Activated CD4-positive, alpha-beta T cell treated with anti-CD3 and anti-CD28 coated beads, Interleukin-2, amount 50 U/mL, for 16 hours (primary cell): ENCODE results near the gene TCEANC2.
A peak's percentile ranks its signal among the peaks of the same experiment; 100 is the strongest.
"Not testable (repeated sequence)": the region's sequence is repeated elsewhere in the genome, so short reads cannot be mapped to it uniquely, and the experiment has no call there.

Experiments
- DNase-seq: peaks from one replicate; pipeline ENCODE4 v3.0.0-alpha.2; 2020

Gene TCEANC2

DNA sequence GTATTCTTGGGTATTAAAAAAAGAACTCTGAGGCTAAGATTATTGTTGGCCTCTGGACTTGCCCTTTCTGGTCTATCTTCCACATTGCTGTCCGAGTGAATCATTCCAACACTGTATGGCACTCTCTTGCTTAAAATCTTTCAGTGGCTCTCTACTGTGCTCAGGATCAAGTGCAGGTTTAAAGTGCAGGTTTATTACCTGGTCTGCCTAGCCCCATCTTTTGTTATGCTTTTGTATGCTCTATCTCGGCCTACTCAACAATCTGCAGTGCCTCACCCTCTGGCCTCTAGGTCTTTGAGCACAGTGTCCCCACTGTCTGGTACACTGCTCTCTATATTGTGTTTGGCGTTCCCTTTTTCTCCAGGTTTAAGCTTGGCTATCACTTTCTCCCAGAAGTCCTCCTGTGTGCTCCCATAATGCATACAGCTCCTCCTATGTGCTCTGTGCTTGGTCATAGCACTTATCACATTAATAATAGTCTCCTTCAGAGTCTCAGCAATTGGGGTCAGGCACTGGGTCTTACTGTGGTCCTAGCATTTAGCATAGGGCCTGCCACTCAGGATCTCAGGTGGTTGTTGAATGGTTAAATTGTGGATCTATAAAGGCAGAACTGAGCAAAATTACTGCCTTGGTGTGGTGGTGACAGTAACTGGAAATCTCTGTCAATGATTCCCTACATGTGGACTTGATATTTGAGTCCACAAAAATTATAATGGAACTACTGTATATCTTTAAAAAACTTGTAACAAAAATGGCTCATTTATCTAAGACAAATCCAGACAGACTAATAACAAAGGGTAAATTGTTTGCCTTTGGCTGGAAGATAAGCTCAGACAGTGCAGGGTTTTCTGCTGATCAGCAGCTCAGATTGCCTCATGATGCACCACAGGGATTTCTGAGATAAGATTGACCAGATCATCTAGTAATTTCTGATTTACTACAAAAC is 24.8 kb upstream of the TCEANC2 start:
- DNase-seq, result no peak

DNA sequence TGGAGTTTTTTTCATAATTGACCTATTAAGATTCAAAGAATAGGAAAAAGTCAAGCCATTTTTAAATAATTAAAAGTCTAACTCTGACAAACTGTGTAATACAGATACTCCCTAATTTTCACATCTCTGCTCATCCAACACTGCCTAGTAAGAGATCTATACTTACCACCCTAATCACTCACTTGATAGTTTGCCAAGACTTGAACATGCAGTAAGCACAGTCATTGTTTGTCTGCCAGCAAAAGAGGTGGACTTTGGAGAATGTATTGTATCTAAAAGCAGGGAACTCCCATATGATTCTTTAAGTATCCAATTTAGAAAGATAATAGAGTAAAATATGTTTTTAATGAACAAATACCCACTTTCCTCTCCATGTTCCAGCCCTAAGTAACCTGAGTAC is 15.9 kb upstream of the TCEANC2 start:
- DNase-seq, result no peak

GRCh38 chr1:54041806-54042205 is 11.6 kb upstream of the TCEANC2 start:
- DNase-seq, result no peak

DNA sequence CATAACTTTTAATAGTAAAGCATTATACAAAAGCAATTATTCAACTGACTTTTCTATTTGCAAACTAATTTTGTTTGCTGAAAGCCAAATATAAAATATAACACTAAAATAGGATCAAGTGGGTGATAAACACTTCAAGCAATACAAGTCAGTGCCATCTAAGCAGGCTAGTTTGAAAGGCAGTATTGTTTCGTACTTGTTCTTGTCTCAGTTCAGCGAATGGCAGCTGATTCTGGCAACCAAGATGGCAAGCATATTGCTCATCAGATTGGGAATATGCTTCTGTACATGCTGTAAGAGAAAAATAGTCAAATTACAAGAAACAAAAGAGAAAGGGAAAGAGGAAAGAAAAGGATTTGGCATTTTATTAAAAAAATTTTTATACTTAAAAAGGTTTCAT is 7.9 kb upstream of the TCEANC2 start:
- no peak for DNase-seq

DNA sequence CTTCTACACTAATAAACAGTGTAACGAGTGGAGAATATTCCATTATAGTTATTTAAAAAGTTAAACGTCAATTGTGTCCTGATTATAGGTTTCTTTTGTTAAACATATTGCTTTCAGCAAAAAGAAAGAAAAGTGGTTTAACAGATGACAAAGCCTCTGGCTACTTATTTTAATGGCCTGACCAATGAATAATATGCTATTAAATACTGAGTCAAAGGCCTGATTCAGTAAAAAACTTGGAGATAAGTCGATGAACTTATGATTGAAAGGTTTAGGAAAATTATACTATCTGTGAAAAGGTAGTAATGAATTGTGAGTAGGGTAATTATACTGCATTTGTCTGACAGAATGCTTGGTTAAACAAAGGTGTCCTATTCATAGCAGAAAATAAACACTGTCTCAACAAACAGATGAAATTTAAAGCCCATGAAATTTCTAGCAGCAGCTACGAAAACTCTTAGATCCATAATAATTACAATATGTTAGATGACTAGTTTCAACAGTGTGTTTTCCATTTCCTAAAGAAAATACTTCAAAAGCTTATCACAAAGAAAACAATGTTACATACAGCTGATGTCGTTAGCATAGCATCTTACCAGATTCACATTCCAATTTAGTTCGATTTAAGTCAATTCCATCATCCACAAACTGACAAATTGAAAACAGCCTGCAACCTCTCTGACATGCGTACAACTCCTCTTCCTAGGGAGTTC is 6.6 kb upstream of the TCEANC2 start:
- DNase-seq, result no peak

DNA sequence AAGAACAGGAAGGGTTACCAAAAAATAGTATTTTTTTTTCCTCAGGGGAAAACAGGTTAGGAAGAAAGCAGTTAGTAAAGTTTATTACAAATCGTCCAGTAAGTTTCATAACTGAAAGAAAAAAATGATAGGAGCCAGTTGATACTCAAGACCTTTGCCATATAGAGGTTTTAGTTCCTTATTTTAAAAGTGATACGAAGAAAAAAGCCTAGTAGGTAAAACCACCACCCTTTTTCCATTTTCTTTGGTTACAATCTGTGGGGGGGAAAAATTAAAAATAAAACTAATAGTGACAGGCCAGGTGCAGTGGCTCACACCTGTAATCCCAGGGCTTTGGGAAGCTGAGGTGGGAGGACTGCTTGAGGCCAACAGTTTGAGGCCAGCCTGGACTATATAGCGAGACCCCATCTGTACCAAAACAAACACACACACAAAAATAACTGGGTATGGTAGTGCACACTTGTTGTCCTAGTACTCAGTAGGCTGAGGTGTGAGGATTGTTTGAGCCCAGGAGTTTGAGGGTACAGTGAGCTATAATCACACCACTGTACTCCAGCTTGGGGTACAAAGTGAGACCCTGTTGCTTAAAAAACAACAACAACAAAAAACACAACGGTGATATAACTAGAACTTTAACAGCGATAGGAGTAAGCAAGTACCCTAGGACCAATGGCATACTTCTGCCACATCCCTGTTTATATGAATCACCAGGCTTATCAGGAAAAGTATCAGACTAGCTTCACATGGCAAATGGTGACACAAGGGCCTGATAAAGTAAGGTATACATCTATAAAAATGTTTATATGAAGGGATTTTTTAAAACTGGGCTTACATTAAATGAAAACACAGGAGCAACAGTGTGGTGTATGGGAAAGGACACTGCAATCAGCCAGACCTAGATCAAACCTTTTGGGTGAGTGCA is 5.8 kb upstream of the TCEANC2 start:
- DNase-seq, result no peak

DNA sequence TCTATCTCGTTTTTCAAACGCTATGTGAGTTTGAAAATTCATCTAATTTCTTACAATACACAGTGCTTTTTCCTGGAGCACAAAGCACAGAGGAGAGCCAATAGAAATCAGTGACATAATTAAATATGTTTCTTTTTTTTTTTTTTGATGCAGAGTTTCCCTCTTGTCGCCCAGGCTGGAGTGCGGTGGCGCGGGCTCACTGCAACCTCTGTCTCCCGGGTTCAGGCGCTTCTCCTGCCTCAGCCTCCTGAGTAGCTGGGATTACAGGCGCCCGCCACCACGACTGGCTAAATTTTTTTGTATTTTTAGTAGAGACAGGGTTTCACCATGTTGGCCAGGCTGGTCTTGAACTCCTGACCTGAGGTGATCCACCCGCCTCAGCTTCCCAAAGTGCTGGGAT is 3.0 kb upstream of the TCEANC2 start:
- not testable (repeated sequence) for DNase-seq

- DNase-seq, result no peak
Observed at GRCh38 chr1:54051933-54052430, 1.4 kb upstream of the TCEANC2 start.

DNA sequence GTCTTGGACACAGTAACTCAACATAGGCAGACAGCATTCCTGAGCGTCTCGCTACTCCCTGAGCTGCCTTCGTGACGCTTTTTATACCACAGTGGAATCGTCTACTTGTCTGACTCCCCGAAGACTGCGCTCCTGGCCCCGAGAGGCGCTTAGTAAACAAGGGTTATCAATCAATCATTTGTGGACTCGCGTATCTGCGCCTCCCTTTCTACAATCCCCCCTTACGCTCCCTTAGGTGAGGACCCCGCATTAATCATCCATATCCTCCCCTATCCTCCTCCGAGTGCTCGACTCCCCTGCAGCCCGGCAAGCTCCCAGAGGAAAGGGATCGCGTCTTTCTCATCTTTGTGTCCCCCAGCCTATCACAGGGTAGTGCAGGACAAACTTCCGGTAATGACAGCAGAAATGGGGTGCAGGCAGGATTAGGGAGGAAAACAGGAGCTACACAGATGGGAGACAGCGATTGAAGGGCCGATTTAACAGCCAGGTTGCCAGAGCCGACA is 926 bp upstream of the TCEANC2 start:
- DNase-seq, result peak; percentile 48

GRCh38 chr1:54053745-54054437 is 483 bp downstream of the TCEANC2 start:
- peak; percentile 7 for DNase-seq

- DNase-seq, result peak; percentile 5
Observed at GRCh38 chr1:54054438-54054749, 986 bp downstream of the TCEANC2 start.

DNA sequence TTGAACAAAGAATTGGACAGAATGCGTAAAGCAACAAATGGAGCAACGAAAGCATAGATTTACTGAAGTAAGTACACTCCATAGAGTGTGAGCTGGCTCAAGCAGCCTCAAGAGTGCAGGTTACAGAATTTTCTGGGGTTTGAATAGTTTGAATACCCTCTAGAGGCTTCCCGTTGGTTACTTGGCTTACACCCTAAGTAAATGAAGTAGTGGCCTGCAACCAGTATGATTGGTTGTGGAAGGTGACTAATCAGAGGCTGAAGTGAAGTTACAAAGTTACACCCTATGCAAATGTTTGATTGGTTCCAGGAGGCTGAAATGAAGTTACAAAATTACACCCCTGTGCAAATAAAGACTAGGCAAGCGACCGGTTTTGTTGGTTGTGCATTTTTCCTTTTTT is 10.9 kb downstream of the TCEANC2 start:
- no peak for DNase-seq

DNA sequence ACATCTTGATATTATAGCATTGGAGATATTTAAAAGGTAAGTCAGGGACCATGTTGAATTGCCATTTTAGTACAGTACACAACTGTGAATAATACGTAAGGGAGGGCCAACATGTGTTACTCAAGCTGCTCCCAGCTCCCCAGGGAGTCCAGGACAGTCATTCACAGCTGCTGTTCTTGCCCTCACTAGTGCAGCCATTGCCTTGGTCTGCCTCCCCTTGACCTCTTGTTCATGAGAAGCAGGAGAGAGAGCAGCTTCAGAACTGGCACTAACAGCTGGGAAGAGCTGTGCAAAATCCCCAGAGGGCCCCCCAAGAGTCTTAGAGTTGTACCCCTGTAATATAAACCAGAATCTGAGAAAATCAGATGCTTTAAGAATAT is 16.4 kb downstream of the TCEANC2 start:
- DNase-seq, result no peak

- peak; percentile 53 for DNase-seq
Observed at GRCh38 chr1:54070171-54070837, 16.9 kb downstream of the TCEANC2 start.

DNA sequence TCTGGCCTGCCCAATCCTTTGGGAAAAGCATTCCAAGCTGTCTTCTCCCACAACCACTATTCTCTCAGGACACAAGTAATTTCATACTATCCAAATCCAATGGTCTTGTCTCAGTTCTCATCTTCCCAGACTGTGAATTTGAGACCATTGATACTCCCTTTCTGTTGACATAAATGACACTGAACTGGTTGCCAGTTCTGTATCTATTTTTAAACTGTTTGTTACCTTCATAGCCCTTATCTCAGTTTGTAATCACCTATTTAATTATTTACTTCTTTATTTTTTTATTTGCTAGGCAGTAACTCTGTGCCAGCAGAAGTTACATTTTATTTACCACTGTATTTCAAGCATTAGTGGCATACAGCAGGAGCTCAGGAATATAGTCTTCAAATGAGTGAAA is 24.0 kb downstream of the TCEANC2 start:
- DNase-seq, result no peak

DNA sequence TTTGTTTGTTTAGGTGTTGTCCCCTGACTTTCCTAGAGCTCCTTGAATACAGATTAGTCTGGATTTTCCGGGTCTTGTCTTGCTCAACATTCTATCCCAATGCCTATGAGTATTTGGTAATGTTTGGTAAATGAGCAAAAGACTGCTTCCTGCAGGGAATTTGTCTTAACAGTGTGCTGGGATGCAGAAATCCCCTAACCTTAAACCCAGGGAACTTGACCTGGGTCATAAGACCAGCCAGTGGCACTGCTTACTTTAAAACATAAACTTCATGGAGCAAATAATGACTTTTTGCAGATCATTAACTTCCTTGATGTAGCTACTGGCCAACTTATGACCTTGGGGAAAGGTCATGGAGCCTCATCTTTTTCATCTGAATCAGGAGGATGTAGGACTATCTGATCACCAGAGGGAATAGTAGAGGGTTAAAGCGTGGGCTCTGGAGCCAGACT is 27.2 kb downstream of the TCEANC2 start:
- no peak for DNase-seq

DNA sequence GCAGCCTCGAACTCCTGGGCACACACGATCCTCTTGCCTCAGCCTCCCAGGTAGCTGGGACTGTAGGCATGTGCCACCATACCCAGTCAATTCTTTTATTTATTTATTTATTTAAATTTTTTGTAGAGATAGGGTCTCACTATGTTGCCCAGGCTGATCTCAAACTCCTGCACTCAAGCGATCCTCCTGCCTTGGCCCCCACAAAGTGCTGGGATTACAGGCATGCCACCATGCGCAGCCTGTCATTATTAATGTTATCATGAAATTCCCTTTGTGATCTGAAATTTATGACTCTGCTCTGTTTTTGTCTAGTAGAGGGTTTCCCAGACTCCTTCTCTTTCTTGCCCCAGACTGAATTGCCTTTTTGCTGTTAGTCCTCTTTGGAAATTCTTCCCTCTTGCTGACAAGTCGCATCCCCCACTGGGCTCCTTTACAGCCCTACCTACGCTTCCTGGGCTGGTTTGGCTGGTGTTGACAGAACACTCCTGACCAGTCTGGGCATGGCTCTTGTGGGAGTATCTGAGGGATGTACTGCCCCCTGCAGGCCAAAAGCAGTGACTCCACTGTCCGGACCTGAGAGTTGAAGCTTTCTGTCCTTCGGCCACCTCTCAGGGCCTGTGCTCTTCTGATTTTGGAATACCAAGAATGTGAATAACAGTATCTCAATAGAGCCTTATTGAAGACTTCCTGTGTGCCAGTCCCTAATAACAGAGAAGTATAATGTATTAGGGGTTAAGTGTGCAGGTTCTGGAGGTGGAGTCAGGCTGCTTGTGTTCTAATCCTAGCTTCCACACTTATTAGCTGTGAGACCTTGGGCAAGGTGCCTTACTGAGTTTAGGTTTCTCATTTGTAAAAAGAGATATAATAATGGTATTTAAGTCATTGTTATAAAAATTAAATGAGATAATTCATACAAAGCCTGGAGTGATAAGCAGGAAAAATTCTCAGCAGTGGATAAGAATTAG is 28.2 kb downstream of the TCEANC2 start:
- DNase-seq, result peak; percentile 65

GRCh38 chr1:54084794-54085193 is 31.4 kb downstream of the TCEANC2 start:
- no peak for DNase-seq

DNA sequence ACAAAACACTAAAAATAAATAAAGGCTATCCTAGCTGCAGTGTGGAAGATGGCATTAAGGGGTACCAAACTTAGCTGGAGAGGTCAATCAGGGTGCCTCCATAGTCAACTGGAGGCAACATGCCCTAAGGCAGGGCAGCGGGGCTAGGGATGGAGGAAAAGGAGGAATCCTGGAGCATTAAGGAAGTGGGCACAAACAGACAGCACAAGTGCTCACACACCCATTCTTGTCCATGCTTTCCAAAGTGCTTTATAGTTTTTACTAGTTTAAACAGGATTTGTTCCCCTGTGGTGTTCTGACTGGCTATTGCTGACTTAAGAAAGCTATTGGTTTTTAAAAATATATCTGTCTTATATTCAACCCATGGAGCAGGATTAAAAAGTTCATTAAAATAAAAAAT is 33.3 kb downstream of the TCEANC2 start:
- DNase-seq, result no peak

- no peak for DNase-seq
Observed at GRCh38 chr1:54088385-54088784, 35.0 kb downstream of the TCEANC2 start.
